Muscle of leg (tissue), 11 donors: ENCODE data around the gene EIF6. TPM values are rescaled to one million over a fixed set of nuclear protein-coding genes. Genes with fewer than 3 reads are reported as not detected.

Experiments
- DNase-seq: peaks from one replicate; pipeline ENCODE4 v3.0.0; 2013
- H3K27ac ChIP-seq: one replicate; pipeline ENCODE4 v1.5.1; 2013; ENCODE audit warnings: mild to moderate bottlenecking, low read length, control low read depth
- H3K27me3 ChIP-seq: one replicate; pipeline ENCODE4 v1.6.1; 2013; ENCODE audit warnings: low read length; ENCODE audit not compliant: control insufficient read depth, insufficient read depth
- H3K36me3 ChIP-seq: one replicate; pipeline ENCODE4 v1.6.1; 2013; ENCODE audit warnings: low read length; ENCODE audit not compliant: control insufficient read depth, insufficient read depth
- H3K4me1 ChIP-seq: one replicate; pipeline ENCODE4 v1.6.1; 2013; ENCODE audit warnings: low read length; ENCODE audit not compliant: control insufficient read depth, insufficient read depth
- H3K4me3 ChIP-seq: one replicate; pipeline ENCODE4 v1.5.1; 2013; ENCODE audit warnings: low read length, control low read depth
- H3K9me3 ChIP-seq: replicated peaks from 2 replicates; pipeline ENCODE4 v1.6.1; 2013; ENCODE audit warnings: low read depth, low read length; ENCODE audit not compliant: control insufficient read depth
- WGBS: methylation state at CpG from one replicate; pipeline ENCODE4 v1.1.5; 2013; ENCODE audit warnings: missing lambda C conversion rate; ENCODE audit not compliant: insufficient coverage; 5-methylcytosine and 5-hydroxymethylcytosine counted together
- polyA plus RNA-seq, 8 donors: library from polyadenylated mRNA; unstranded; fragments of 120-200 nt; gene quantifications; one replicate each; pipeline versions ENCODE4 v1.2.1 to v1.2.3, GENCODE V29; 2013; ENCODE audit warnings: inconsistent platforms in 1 of 8, low replicate concordance in 1 of 8; ENCODE audit not compliant: insufficient read length in 8 of 8, insufficient read depth in 1 of 8
- total RNA-seq: library from RNA; stranded (reverse); fragments of 120-200 nt; gene quantifications from one replicate; pipeline ENCODE4 v1.2.4, GENCODE V29; 2013

The EIF6 gene
- total and polyA plus RNA-seq, 9 donors, result 70.4 to 105 (median 83.9) TPM

GRCh38 chr20:35326740-35327073 lies 42.1 kb upstream of the EIF6 start:
- no peak for DNase-seq
- Histone ChIP-seq H3K36me3 (peaks cover 7% of the 10 kb centered on the region), H3K27me3 (no peaks in the 10 kb centered on the region), H3K4me1 (peaks cover 13% of the 10 kb centered on the region), H3K4me3 (no peak overlapping the region), H3K9me3 (no peaks in the 10 kb centered on the region), H3K27ac (peak overlapping the region; percentile 18)
- 46% methylated on average over 2 of the region's 3 CpGs for WGBS

DNA sequence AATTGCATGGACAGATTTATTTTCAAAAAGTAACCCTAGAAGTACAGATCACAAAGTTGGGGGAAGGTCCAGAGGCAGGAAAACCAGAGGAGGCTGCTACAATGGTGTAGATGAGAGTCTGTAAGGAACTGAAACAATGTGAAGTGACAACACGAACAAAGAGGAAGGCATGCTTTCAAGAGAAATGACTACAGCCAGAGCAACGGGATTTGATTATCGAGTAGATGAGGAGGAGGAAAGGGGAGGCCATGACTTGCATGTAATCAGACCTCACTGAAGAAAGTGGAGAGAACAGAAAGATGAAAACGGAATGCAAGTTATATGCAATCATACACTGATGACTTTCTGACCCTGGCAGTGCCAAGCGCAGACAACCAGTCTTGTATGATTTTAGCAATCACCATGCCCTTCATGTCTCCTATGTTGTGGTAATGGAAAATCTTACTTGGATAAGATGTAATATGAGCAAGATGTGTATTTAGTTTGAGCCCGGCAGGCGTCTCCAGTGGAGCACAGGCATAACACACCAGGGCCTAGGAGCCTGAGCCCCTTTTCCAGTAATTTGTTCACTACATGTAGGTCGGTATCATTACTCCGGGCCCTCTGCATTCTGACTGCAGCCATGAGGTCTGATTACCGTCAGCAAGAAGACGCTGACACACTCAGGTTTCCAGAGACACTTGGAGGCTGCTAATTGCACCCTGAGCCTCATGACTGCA lies 41.6 kb upstream of the EIF6 start:
- Histone ChIP-seq H3K9me3 (no peaks in the 10 kb centered on the region), H3K27ac (peak overlapping the region; percentile 42), H3K36me3 (peaks cover 8% of the 10 kb centered on the region), H3K4me3 (no peak overlapping the region), H3K4me1 (peaks cover 13% of the 10 kb centered on the region), H3K27me3 (no peaks in the 10 kb centered on the region)
- WGBS, result 46% methylated on average over 7 of the region's 11 CpGs
- no peak for DNase-seq

- Histone ChIP-seq H3K27ac (no peak overlapping the region), H3K27me3 (no peaks in the 10 kb centered on the region), H3K4me1 (peaks cover 13% of the 10 kb centered on the region), H3K4me3 (no peak overlapping the region), H3K36me3 (peaks cover 8% of the 10 kb centered on the region), H3K9me3 (no peaks in the 10 kb centered on the region)
- no CpG with 5 or more reads among the region's 6 CpGs for WGBS
- no peak for DNase-seq
Measured at GRCh38 chr20:35325401-35325800, 40.8 kb upstream of the EIF6 start.

- Histone ChIP-seq H3K4me3 (no peak overlapping the region), H3K9me3 (no peaks in the 10 kb centered on the region), H3K4me1 (peaks cover 5% of the 10 kb centered on the region), H3K27me3 (no peaks in the 10 kb centered on the region), H3K27ac (no peak overlapping the region), H3K36me3 (peaks cover 3% of the 10 kb centered on the region)
- 100% methylated on average over 2 of the region's 3 CpGs for WGBS
- no peak for DNase-seq
Measured at GRCh38 chr20:35320396-35321126, 36.0 kb upstream of the EIF6 start.

DNA sequence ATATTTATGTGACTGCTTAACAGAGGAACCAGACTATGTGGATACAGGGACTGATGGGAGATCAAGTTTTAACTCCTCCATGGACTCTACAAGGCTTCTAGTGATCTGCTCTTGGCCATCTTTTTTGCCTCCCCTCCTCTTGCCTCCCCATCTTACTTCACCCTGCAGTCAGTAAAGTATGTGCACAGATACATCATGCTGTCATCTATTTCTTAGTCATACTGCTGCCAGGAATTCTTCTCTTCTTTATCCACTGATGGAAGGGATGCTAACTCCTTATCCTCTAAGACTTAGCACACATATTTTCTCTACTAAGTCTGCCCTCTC lies 35.3 kb upstream of the EIF6 start:
- DNase-seq, result no peak
- Histone ChIP-seq H3K36me3 (peaks cover 3% of the 10 kb centered on the region), H3K4me3 (no peak overlapping the region), H3K27ac (no peak overlapping the region), H3K4me1 (peaks cover 5% of the 10 kb centered on the region), H3K27me3 (no peaks in the 10 kb centered on the region), H3K9me3 (no peaks in the 10 kb centered on the region)

DNA sequence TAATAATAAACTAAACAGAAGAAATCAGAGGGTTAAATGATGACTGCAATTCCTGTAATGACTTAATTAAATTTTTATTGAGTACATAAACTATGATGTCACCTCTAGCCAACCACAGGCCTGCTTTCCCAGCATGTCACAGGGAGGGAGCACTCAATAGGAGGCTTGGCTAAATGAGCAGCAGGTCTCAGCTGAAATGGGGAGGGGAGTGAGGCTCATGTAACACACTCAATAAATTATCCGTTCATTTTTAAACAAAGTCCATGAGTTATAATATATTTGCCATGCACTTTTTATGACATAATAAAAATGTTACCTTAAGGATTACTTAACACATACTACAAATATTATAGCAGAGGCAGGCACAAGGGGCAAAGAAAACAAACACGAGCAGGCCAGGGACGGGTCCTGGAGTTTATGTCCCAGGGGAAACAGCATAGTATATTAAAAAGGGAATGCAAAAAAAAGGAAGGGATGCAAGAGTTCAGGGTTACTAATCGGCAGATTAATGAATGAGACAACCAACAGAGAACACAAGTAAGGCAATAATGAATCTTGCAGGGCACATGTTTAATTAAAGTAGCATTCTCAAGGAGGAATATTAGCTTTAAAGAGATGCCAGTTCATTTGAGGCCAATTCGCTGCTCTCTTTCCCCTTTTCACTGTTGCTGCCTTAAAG lies 34.8 kb upstream of the EIF6 start:
- Histone ChIP-seq H3K36me3 (peaks cover 5% of the 10 kb centered on the region), H3K27me3 (no peaks in the 10 kb centered on the region), H3K9me3 (no peaks in the 10 kb centered on the region), H3K4me3 (no peak overlapping the region), H3K4me1 (peaks cover 5% of the 10 kb centered on the region), H3K27ac (peak overlapping the region; percentile 69)
- no peak for DNase-seq
- WGBS, result no CpG with 5 or more reads among the region's 5 CpGs

GRCh38 chr20:35318502-35319157 lies 34.1 kb upstream of the EIF6 start:
- peaks cover 5% of the 10 kb centered on the region for H3K4me1 ChIP-seq
- 43% methylated on average over 1 of the region's 6 CpGs for WGBS
- H3K36me3 ChIP-seq, result peaks cover 8% of the 10 kb centered on the region
- H3K4me3 ChIP-seq, result no peak overlapping the region
- H3K9me3 ChIP-seq, result no peaks in the 10 kb centered on the region
- DNase-seq, result peak; percentile 61
- peak overlapping the region; percentile 69 for H3K27ac ChIP-seq
- no peaks in the 10 kb centered on the region for H3K27me3 ChIP-seq

GRCh38 chr20:35317416-35318210 lies 33.0 kb upstream of the EIF6 start:
- DNase-seq, result no peak
- H3K4me3 ChIP-seq, result no peak overlapping the region
- H3K4me1 ChIP-seq, result peaks cover 5% of the 10 kb centered on the region
- peak overlapping the region; percentile 69 for H3K27ac ChIP-seq
- peaks cover 8% of the 10 kb centered on the region for H3K36me3 ChIP-seq
- no peaks in the 10 kb centered on the region for H3K9me3 ChIP-seq
- H3K27me3 ChIP-seq, result no peaks in the 10 kb centered on the region
- whole genome bisulfite sequencing, result 17% methylated on average over 1 of the region's 5 CpGs

- Histone ChIP-seq H3K36me3 (peaks cover 12% of the 10 kb centered on the region), H3K9me3 (no peaks in the 10 kb centered on the region), H3K27me3 (no peaks in the 10 kb centered on the region), H3K4me3 (no peak overlapping the region), H3K27ac (no peak overlapping the region), H3K4me1 (peaks cover 5% of the 10 kb centered on the region)
- DNase-seq, result no peak
- 92% methylated on average over 2 of the region's 2 CpGs for WGBS
Measured at GRCh38 chr20:35316086-35316485, 31.5 kb upstream of the EIF6 start.
